Fibroblast of skin of abdomen (primary cell): Measurements from ENCODE around the gene ADAMTS20.
"Not testable (repeated sequence)": the region's sequence is repeated elsewhere in the genome, so short reads cannot be mapped to it uniquely, and the experiment has no call there.

Experiments
- DNase-seq: peaks from one replicate; pipeline ENCODE4 v3.0.0-alpha.2; 2013

The ADAMTS20 gene

GRCh38 chr12:43361031-43361710 is 190.8 kb downstream of the ADAMTS20 start:
- peak; percentile 31 for DNase-seq

GRCh38 chr12:43360001-43360400 is 192.0 kb downstream of the ADAMTS20 start:
- DNase-seq, result not testable (repeated sequence)

- no peak for DNase-seq
Measured at GRCh38 chr12:43357141-43357540, 194.9 kb downstream of the ADAMTS20 start.

GRCh38 chr12:43352001-43352400 is 200.0 kb downstream of the ADAMTS20 start:
- DNase-seq, result no peak

GRCh38 chr12:43349863-43350262 is 202.1 kb downstream of the ADAMTS20 start:
- DNase-seq, result no peak

- DNase-seq, result no peak
Measured at GRCh38 chr12:43348221-43348620, 203.8 kb downstream of the ADAMTS20 start.

- DNase-seq, result no peak
Measured at GRCh38 chr12:43347026-43347425, 205.0 kb downstream of the ADAMTS20 start.

GRCh38 chr12:43345023-43345422 is 207.0 kb downstream of the ADAMTS20 start:
- DNase-seq, result no peak

GRCh38 chr12:43341785-43342313 is 210.2 kb downstream of the ADAMTS20 start:
- not testable (repeated sequence) for DNase-seq

- DNase-seq, result peak; percentile 68
Measured at GRCh38 chr12:43338848-43339526, 213.0 kb downstream of the ADAMTS20 start.

- DNase-seq, result no peak
Measured at GRCh38 chr12:43337571-43338444, 214.2 kb downstream of the ADAMTS20 start.

GRCh38 chr12:43336962-43337555 is 214.9 kb downstream of the ADAMTS20 start:
- peak; percentile 38 for DNase-seq

GRCh38 chr12:43333644-43334043 is 218.4 kb downstream of the ADAMTS20 start:
- DNase-seq, result no peak

- DNase-seq, result peak; percentile 58
Measured at GRCh38 chr12:43332977-43333640, 218.9 kb downstream of the ADAMTS20 start.

GRCh38 chr12:43331935-43332334 is 220.1 kb downstream of the ADAMTS20 start:
- no peak for DNase-seq

GRCh38 chr12:43329375-43329774 is 222.6 kb downstream of the ADAMTS20 start:
- DNase-seq, result peak; percentile 57

- DNase-seq, result no peak
Measured at GRCh38 chr12:43325786-43326185, 226.2 kb downstream of the ADAMTS20 start.

GRCh38 chr12:43320281-43320680 is 231.7 kb downstream of the ADAMTS20 start:
- DNase-seq, result no peak

GRCh38 chr12:43318021-43318420 is 234.0 kb downstream of the ADAMTS20 start:
- no peak for DNase-seq

- no peak for DNase-seq
Measured at GRCh38 chr12:43317156-43317555, 234.8 kb downstream of the ADAMTS20 start.

GRCh38 chr12:43316520-43316919 is 235.5 kb downstream of the ADAMTS20 start:
- no peak for DNase-seq

GRCh38 chr12:43315961-43316360 is 236.0 kb downstream of the ADAMTS20 start:
- peak; percentile 28 for DNase-seq
